PFSK-1 (cell line): Measurements from ENCODE around the gene HOTAIR.

ENCODE experiments used
- POLR2AphosphoS5 ChIP-seq: IDR thresholded peaks from 2 replicates; pipeline ENCODE4 v1.6.1; 2012; ENCODE audit warnings: low read depth, mild to moderate bottlenecking, control low read depth, low read length, moderate library complexity
- REST ChIP-seq, 2 experiments: IDR thresholded peaks; 2 replicates each; pipeline versions ENCODE4 v1.6.1 to v1.8.0; 2011 to 2012; ENCODE audit warnings: low read depth in 2 of 2, low read length in 2 of 2, control low read depth in 1 of 2, inconsistent platforms in 1 of 2, mild to moderate bottlenecking in 1 of 2, moderate library complexity in 1 of 2; ENCODE audit not compliant: insufficient read depth in 1 of 2
- SIN3A ChIP-seq: IDR thresholded peaks from 2 replicates; pipeline ENCODE4 v1.6.1; 2012; ENCODE audit warnings: mild to moderate bottlenecking, low read length, moderate library complexity, borderline replicate concordance; ENCODE audit not compliant: insufficient read depth

GRCh38 chr12:53969588-53970259 is 5.0 kb downstream of the HOTAIR start:
- TF ChIP-seq SIN3A (no peak), POLR2AphosphoS5 (no peak), REST (IDR thresholded peaks at IDR 0.05; ENCODE audit: insufficient read depth in 1 of 2, low read depth in 2 of 2, low read length in 2 of 2) (no peak)
